ENCODE measurements around the gene FGFBP2. TPM values are rescaled to one million over a fixed set of nuclear protein-coding genes. Genes with fewer than 3 reads are reported as not detected.

The FGFBP2 gene
- total RNA-seq, 1 experiment from 2014 or later: 0.25 TPM

- H3K27ac Mint-ChIP-seq (ENCODE audit: unreplicated experiment): no peak overlapping the region
- H3K36me3 Mint-ChIP-seq (ENCODE audit: insufficient read depth, unreplicated experiment): no peaks in the 10 kb centered on the region
- H3K4me1 Mint-ChIP-seq (ENCODE audit: low read depth, unreplicated experiment): no peaks in the 10 kb centered on the region
- H3K27me3 Mint-ChIP-seq (ENCODE audit: insufficient read depth, unreplicated experiment): peaks cover 2% of the 10 kb centered on the region
- no peaks in the 10 kb centered on the region for H3K27me3 ChIP-seq (replicated peaks; ENCODE audit: control insufficient read depth, insufficient read depth, low read length)
- no peaks in the 10 kb centered on the region for H3K36me3 ChIP-seq (ENCODE audit: control insufficient read depth, insufficient read depth, low read length)
- intact Hi-C loops (cut with micrococcal nuclease; ENCODE audit: unreplicated experiment): no loop called here
- no peak for TF ChIP-seq CTCF (IDR thresholded peaks at IDR 0.05; ENCODE audit: insufficient read depth in 1 of 2, low read depth in 1 of 2, low read length in 1 of 2, severe bottlenecking in 1 of 2, unreplicated experiment in 1 of 2)
- no TSS peak for BruUV-seq (replicated peaks)
- ChIA-PET CTCF (no interaction called here), POLR2A (no interaction called here)
- H3K4me3 ChIP-seq (ENCODE audit: low read depth, low read length): no peak overlapping the region
- H3K4me3 Mint-ChIP-seq (ENCODE audit: unreplicated experiment): no peak overlapping the region
- peaks cover 11% of the 10 kb centered on the region for H3K9me3 Mint-ChIP-seq (ENCODE audit: unreplicated experiment)
- H3K9me3 ChIP-seq: no peaks in the 10 kb centered on the region
- H3K4me1 ChIP-seq: peaks cover 4% of the 10 kb centered on the region; the same call in 1 of the 2 replicates
- DNase-seq: no peak
Observed at GRCh38 chr4:15913631-15913970, 49.4 kb downstream of the FGFBP2 start.

- no peak for DNase-seq
- intact Hi-C loops (cut with micrococcal nuclease; ENCODE audit: unreplicated experiment): no loop called here
- no peak overlapping the region for H3K4me3 Mint-ChIP-seq (ENCODE audit: unreplicated experiment)
- ChIA-PET CTCF (no interaction called here), POLR2A (no interaction called here)
- no peak overlapping the region for H3K4me3 ChIP-seq (ENCODE audit: low read depth, low read length)
- peaks cover 2% of the 10 kb centered on the region for H3K27me3 Mint-ChIP-seq (ENCODE audit: insufficient read depth, unreplicated experiment)
- no peaks in the 10 kb centered on the region for H3K4me1 Mint-ChIP-seq (ENCODE audit: low read depth, unreplicated experiment)
- no peaks in the 10 kb centered on the region for H3K36me3 Mint-ChIP-seq (ENCODE audit: insufficient read depth, unreplicated experiment)
- peaks cover 4% of the 10 kb centered on the region; the same call in 1 of the 2 replicates for H3K4me1 ChIP-seq
- no peaks in the 10 kb centered on the region for H3K9me3 ChIP-seq
- no peak overlapping the region for H3K27ac Mint-ChIP-seq (ENCODE audit: unreplicated experiment)
- no peaks in the 10 kb centered on the region for H3K27me3 ChIP-seq (replicated peaks; ENCODE audit: control insufficient read depth, insufficient read depth, low read length)
- no peak for TF ChIP-seq CTCF (IDR thresholded peaks at IDR 0.05; ENCODE audit: insufficient read depth in 1 of 2, low read depth in 1 of 2, low read length in 1 of 2, severe bottlenecking in 1 of 2, unreplicated experiment in 1 of 2)
- H3K36me3 ChIP-seq (ENCODE audit: control insufficient read depth, insufficient read depth, low read length): no peaks in the 10 kb centered on the region
- H3K9me3 Mint-ChIP-seq (ENCODE audit: unreplicated experiment): peaks cover 11% of the 10 kb centered on the region
- no TSS peak for BruUV-seq (replicated peaks)
Observed at GRCh38 chr4:15912961-15913630, 49.9 kb downstream of the FGFBP2 start.

GRCh38 chr4:15912236-15912635, 50.7 kb downstream of the FGFBP2 start:
- DNase-seq: no peak
- Histone ChIP-seq H3K4me3 (ENCODE audit: low read depth, low read length) (no peak overlapping the region), H3K27me3 (replicated peaks; ENCODE audit: control insufficient read depth, insufficient read depth, low read length) (no peaks in the 10 kb centered on the region), H3K9me3 (no peaks in the 10 kb centered on the region), H3K4me1 (peaks cover 4% of the 10 kb centered on the region; the same call in 1 of the 2 replicates), H3K36me3 (ENCODE audit: control insufficient read depth, insufficient read depth, low read length) (no peaks in the 10 kb centered on the region)
- no TSS peak for BruUV-seq (replicated peaks)
- ChIA-PET POLR2A (no interaction called here), CTCF (no interaction called here)
- Mint-ChIP-seq H3K9me3 (ENCODE audit: unreplicated experiment) (peaks cover 11% of the 10 kb centered on the region), H3K27ac (ENCODE audit: unreplicated experiment) (no peak overlapping the region), H3K36me3 (ENCODE audit: insufficient read depth, unreplicated experiment) (no peaks in the 10 kb centered on the region), H3K27me3 (ENCODE audit: insufficient read depth, unreplicated experiment) (peaks cover 2% of the 10 kb centered on the region), H3K4me1 (ENCODE audit: low read depth, unreplicated experiment) (no peaks in the 10 kb centered on the region), H3K4me3 (ENCODE audit: unreplicated experiment) (no peak overlapping the region)
- intact Hi-C loops (cut with micrococcal nuclease; ENCODE audit: unreplicated experiment): no loop called here
- no peak for TF ChIP-seq CTCF (IDR thresholded peaks at IDR 0.05; ENCODE audit: insufficient read depth in 1 of 2, low read depth in 1 of 2, low read length in 1 of 2, severe bottlenecking in 1 of 2, unreplicated experiment in 1 of 2)

Other genes starting within 250 kb of the FGFBP2 start
- not detected in 2 replicates for gene CD38, start 184.8 kb downstream of the FGFBP2 start, total RNA-seq (2022)
- gene FGFBP1, start 24.4 kb downstream of the FGFBP2 start, total RNA-seq (2022): 0.88 and 1.1 TPM in 2 replicates
- 193 and 196 TPM in 2 replicates for gene PROM1, start 120.8 kb upstream of the FGFBP2 start, total RNA-seq (2022)